K562 (cell line): ENCODE results near the gene RHBG. TPM values are rescaled to one million over a fixed set of nuclear protein-coding genes. Genes with fewer than 3 reads are reported as not detected.

Experiments
- ATAC-seq: fragments of 200-7000 bp; cut with Tn5 transposase; 3 replicates; pipeline ENCODE4 v1.9.1; 2020; ENCODE audit warnings: moderate library complexity
- BruUV-seq: library from RNA; stranded (reverse); fragments of 400-500 nt; replicated peaks from 2 replicates; lab custom pipeline; 2021; lab: Mats Ljungman, UMichigan
- CTCF ChIA-PET: fragments of 300-600 bp; formaldehyde crosslinking; extraction: SDS; loops from one replicate; lab custom pipeline; 2021; ENCODE audit warnings: low intra/inter-chr PET ratio; lab: Yijun Ruan, JAX
- POLR2A ChIA-PET: fragments of 300-600, 350-650 bp; sonication (Branson Sonifier 250); formaldehyde crosslinking; extraction: SDS; loops from one replicate; lab custom pipeline; 2021; ENCODE audit warnings: antibody characterized with exemption, inconsistent platforms; lab: Yijun Ruan, JAX
- DNase-seq, 4 experiments: peaks; one replicate each; pipeline versions ENCODE4 v3.0.0 to v3.0.0-alpha.2; 2011 to 2018; ENCODE audit warnings: low spot score in 3 of 4, mixed read lengths in 3 of 4; ENCODE audit errors: extremely low read depth in 1 of 4
- FAIRE-seq: peaks from 2 replicates; lab custom pipeline; 2011; peaks lifted over from hg19 to GRCh38; lab: Jason Lieb, UNC
- H2AFZ ChIP-seq: 2 replicates; pipeline ENCODE4 v1.6.0; 2011; ENCODE audit warnings: low read depth, low read length, control low read depth, inconsistent platforms
- H3K27ac ChIP-seq: fragments of 200-600 bp; 3 replicates; pipeline ENCODE4 v1.8.0; 2011; ENCODE audit warnings: low read depth, mild to moderate bottlenecking, control low read depth, inconsistent platforms, low read length, moderate library complexity, mixed read lengths; ENCODE audit errors: extremely low read depth
- H3K27me3 ChIP-seq, 2 experiments: fragments of 300-600 bp in 1 of 2; 2 replicates in 1 of 2; 3 replicates in 1 of 2; pipeline versions ENCODE4 v1.6.0 to v1.8.0; 2011; ENCODE audit warnings: inconsistent platforms in 2 of 2, low read length in 2 of 2, mild to moderate bottlenecking in 1 of 2, mixed read lengths in 1 of 2, moderate library complexity in 1 of 2; ENCODE audit not compliant: control insufficient read depth in 2 of 2, insufficient read depth in 2 of 2
- H3K36me3 ChIP-seq: fragments of 300-600 bp; 3 replicates; pipeline ENCODE4 v1.8.0; 2011; ENCODE audit warnings: mild to moderate bottlenecking, low read length, inconsistent platforms; ENCODE audit not compliant: control insufficient read depth, insufficient read depth
- H3K4me1 ChIP-seq, 2 experiments: fragments of 200-600 bp in 1 of 2; replicated peaks in 1 of 2; 2 replicates in 1 of 2; 3 replicates in 1 of 2; pipeline versions ENCODE4 v1.5.1 to v1.8.0; 2011; ENCODE audit warnings: inconsistent platforms in 2 of 2, low read length in 2 of 2, mild to moderate bottlenecking in 1 of 2, mixed read lengths in 1 of 2, moderate library complexity in 1 of 2; ENCODE audit not compliant: control insufficient read depth in 2 of 2, insufficient read depth in 2 of 2
- H3K4me2 ChIP-seq: 2 replicates; pipeline ENCODE4 v1.6.1; 2011; ENCODE audit warnings: low read length, control low read depth, inconsistent platforms, mixed read lengths; ENCODE audit not compliant: insufficient read depth
- H3K4me3 ChIP-seq: fragments of 200-600 bp; sonication (generic), shearing (Covaris generic); 2 replicates; pipeline ENCODE4 v1.5.1; 2016; ENCODE audit warnings: control low read depth, inconsistent platforms
- H3K79me2 ChIP-seq: fragments of 200-600 bp; 3 replicates; pipeline ENCODE4 v1.8.0; 2011; ENCODE audit warnings: low read length, inconsistent platforms; ENCODE audit not compliant: control insufficient read depth, insufficient read depth
- H3K9ac ChIP-seq, 2 experiments: 2 replicates each; pipeline versions ENCODE4 v1.6.0 to v1.6.1; 2011; ENCODE audit warnings: low read depth in 2 of 2, low read length in 2 of 2, control low read depth in 1 of 2, inconsistent platforms in 1 of 2, mild to moderate bottlenecking in 1 of 2, mixed read lengths in 1 of 2; ENCODE audit not compliant: insufficient read depth in 1 of 2
- H3K9me1 ChIP-seq: one replicate; pipeline ENCODE4 v1.6.0; 2011; ENCODE audit warnings: inconsistent platforms, mild to moderate bottlenecking, low read length, moderate library complexity; ENCODE audit not compliant: control insufficient read depth, insufficient read depth
- H3K9me3 ChIP-seq: replicated peaks from 2 replicates; pipeline ENCODE4 v1.5.1; 2011; ENCODE audit warnings: low read depth, low read length, inconsistent platforms; ENCODE audit not compliant: control insufficient read depth, insufficient read depth
- H4K20me1 ChIP-seq: replicated peaks from 2 replicates; pipeline ENCODE4 v1.6.1; 2011; ENCODE audit warnings: low read length, inconsistent platforms, mixed read lengths; ENCODE audit not compliant: control insufficient read depth, insufficient read depth
- DACH1 ChIP-seq: fragments of 450-650 bp; IDR thresholded peaks from 2 replicates; pipeline ENCODE4 v1.6.1; 2018; ENCODE audit not compliant: partially characterized antibody
- ETV1 ChIP-seq: fragments of 450-650 bp; conservative IDR thresholded peaks from 2 replicates; pipeline ENCODE4 v1.6.1; 2016; ENCODE audit warnings: missing genetic modification characterization, control low read depth, low read depth, missing compliant biosample characterization
- FOSL1 ChIP-seq: fragments of 200-800 bp; sonication (Bioruptor generic); conservative IDR thresholded peaks from 2 replicates; pipeline ENCODE4 v1.6.1; 2016; ENCODE audit warnings: missing genetic modification characterization, missing compliant biosample characterization
- GTF2B ChIP-seq: IDR thresholded peaks from 2 replicates; pipeline ENCODE4 v1.6.1; 2011; ENCODE audit not compliant: insufficient read length; ENCODE audit errors: extremely low read depth
- HDAC3 ChIP-seq: fragments of 450-650 bp; IDR thresholded peaks from 2 replicates; pipeline ENCODE4 v1.6.1; 2018; ENCODE audit warnings: borderline replicate concordance, mild to moderate bottlenecking, moderate library complexity; ENCODE audit not compliant: partially characterized antibody
- NRF1 ChIP-seq, 2 experiments: fragments of 450-650 bp; IDR thresholded peaks in 1 of 2; conservative IDR thresholded peaks in 1 of 2; 2 replicates each; pipeline ENCODE4 v1.6.1; 2014; ENCODE audit warnings: mild to moderate bottlenecking in 2 of 2
- SMARCB1 ChIP-seq: IDR thresholded peaks from 2 replicates; pipeline ENCODE4 v1.6.1; 2011; ENCODE audit warnings: improper control_type of control experiment, low read depth; ENCODE audit not compliant: insufficient read length
- TRIM24 ChIP-seq, 2 experiments: fragments of 450-650 bp; IDR thresholded peaks; 2 replicates each; pipeline ENCODE4 v1.6.1; 2016
- ZNF12 ChIP-seq: sonication (generic); formaldehyde crosslinking; IDR thresholded peaks from 2 replicates; pipeline ENCODE4 v1.4.0; 2020; ENCODE audit warnings: mild to moderate bottlenecking, missing genetic modification reagents
- ZNF324 ChIP-seq: fragments of 250-450 bp; sonication (Bioruptor Pico); IDR thresholded peaks from 2 replicates; pipeline ENCODE4 v1.4.0; 2020; ENCODE audit warnings: mild to moderate bottlenecking
- ZNF445 ChIP-seq: fragments of 250-450 bp; sonication (Bioruptor Pico); IDR thresholded peaks from 2 replicates; pipeline ENCODE4 v1.4.0; 2020; ENCODE audit warnings: low read depth, mild to moderate bottlenecking, moderate library complexity
- ZZZ3 ChIP-seq: fragments of 450-650 bp; IDR thresholded peaks from 2 replicates; pipeline ENCODE4 v1.6.1; 2016; ENCODE audit warnings: antibody characterized with exemption, mild to moderate bottlenecking, moderate library complexity
- WGBS: fragments of 100-300 bp; shearing (Covaris generic); methylation state at CpG from one replicate; pipeline ENCODE4 v1.1.6; 2016; ENCODE audit warnings: low coverage, mixed read lengths; ENCODE audit not compliant: insufficient coverage; ENCODE audit errors: missing lambda C conversion rate; 5-methylcytosine and 5-hydroxymethylcytosine counted together
- in situ Hi-C: fragments of 300-500 bp; cut with MboI; formaldehyde crosslinking; loops from 4 replicates; pipeline ENCODE4 v1.15.0; 2018; ENCODE audit warnings: inconsistent platforms, mixed read lengths
- intact Hi-C: fragments of 100-400 bp; cut with micrococcal nuclease; formaldehyde crosslinking; loops from 2 replicates; pipeline ENCODE4 v1.14.2; 2022
- polyA plus RNA-seq, 8 experiments: library from polyadenylated mRNA; depleted of rRNA in 4 of 8; stranded (reverse) in 5 of 8; unstranded in 3 of 8; fragments of >200 nt; fragmentation: Nextera tagmentation in 2 of 8; fragmentation: Illumina TruSeq in 1 of 8; extraction: Ambion mirVana in 2 of 8; extraction: Trizol in 1 of 8; gene quantifications; 2 replicates each; pipeline versions ENCODE4 v1.2.1 to v1.2.3, GENCODE V29; 2011 to 2014; ENCODE audit warnings: inconsistent platforms in 1 of 8, missing spikeins in 1 of 8
- total RNA-seq, 7 experiments: library from RNA; depleted of rRNA in 6 of 7; stranded (reverse); fragments of >200 nt in 6 of 7; fragmentation: Illumina TruSeq in 2 of 7; extraction: Trizol in 2 of 7; gene quantifications; 2 replicates each; pipeline versions ENCODE4 v1.2.1 to v1.2.3, GENCODE V29; 2011 to 2021; ENCODE audit warnings: low replicate concordance in 1 of 7

The RHBG gene
- total and polyA plus RNA-seq, 9 of the 15 experiments (the other 6 are each of a cell fraction or from before 2014, with no cell fraction given): not detected

- no peaks in the 10 kb centered on the region for H3K79me2 ChIP-seq
- POLR2A ChIA-PET: no interaction called here
- peak overlapping the region; percentile 32; the same call in 1 of the 2 replicates for H2AFZ ChIP-seq
- intact Hi-C loops (no loop called here), in situ Hi-C loops (no loop called here)
- H3K27ac ChIP-seq: no peak overlapping the region
- no peaks in the 10 kb centered on the region for H3K9me3 ChIP-seq
- peaks cover 11 to 18% of the 10 kb centered on the region in 2 experiments; a peak in 4 of 5 replicates for H3K27me3 ChIP-seq
- H3K4me1 ChIP-seq: peaks cover 0 to 33% of the 10 kb centered on the region in 2 experiments; a peak in 2 of 5 replicates
- peak overlapping the region in 1 of 2 experiments; percentile 50; a peak in 1 of 4 replicates for H3K9ac ChIP-seq
- CTCF ChIA-PET: interaction anchor here (0.6 to 1.1 kb wide), 2 partner anchors 210 to 221 kb away, joined by 3 read pairs; no protein-coding TSS in a partner anchor
- no peak overlapping the region for H3K4me3 ChIP-seq
- no peaks in the 10 kb centered on the region for H3K9me1 ChIP-seq
- DNase-seq: no peak
- FAIRE-seq: no peak
- no TSS peak for BruUV-seq
- H3K4me2 ChIP-seq: no peak overlapping the region
- H4K20me1 ChIP-seq: peaks cover 3% of the 10 kb centered on the region; the same call in 1 of the 2 replicates
- no peak for TF ChIP-seq ZZZ3
- TF ChIP-seq ZNF12 (CRISPR knock-in tag): no peak
- TF ChIP-seq ETV1: no peak
- TF ChIP-seq TRIM24 (IDR thresholded peaks at IDR 0.05): no peak
- TF ChIP-seq NRF1 (conservative IDR thresholded peaks at IDR 0.05 in 1 of 2, IDR thresholded peaks at IDR 0.05 in 1 of 2): no peak
- no peak for TF ChIP-seq HDAC3
- no peak for TF ChIP-seq ZNF324 (CRISPR knock-in tag)
- no peak for TF ChIP-seq ZNF445 (CRISPR knock-in tag)
- no peak for TF ChIP-seq FOSL1
- TF ChIP-seq DACH1: no peak
- TF ChIP-seq SMARCB1: no peak
- no peak for TF ChIP-seq GTF2B
- 24% methylated on average over 8 of the region's 8 CpGs for WGBS
- H3K36me3 ChIP-seq: no peaks in the 10 kb centered on the region
- ATAC-seq: peak; percentile 54
Measured at GRCh38 chr1:156391701-156392100, 22.7 kb downstream of the RHBG start.
